A375 (cell line): ENCODE data around the gene SPRYD3. TPM values are rescaled to one million over a fixed set of nuclear protein-coding genes. Genes with fewer than 3 reads are reported as not detected.

Experiments used
- small RNA-seq: library from RNA; depleted of rRNA; stranded (forward); fragments of <200 nt; gene quantifications from one replicate; pipeline ENCODE3, GENCODE V24; 2014
- total RNA-seq: library from RNA; depleted of rRNA; stranded (reverse); fragments of >200 nt; shearing (Covaris generic); gene quantifications from 2 replicates; pipeline ENCODE4 v1.2.3, GENCODE V29; 2014; rRNA removed

SPRYD3 gene, protein sequence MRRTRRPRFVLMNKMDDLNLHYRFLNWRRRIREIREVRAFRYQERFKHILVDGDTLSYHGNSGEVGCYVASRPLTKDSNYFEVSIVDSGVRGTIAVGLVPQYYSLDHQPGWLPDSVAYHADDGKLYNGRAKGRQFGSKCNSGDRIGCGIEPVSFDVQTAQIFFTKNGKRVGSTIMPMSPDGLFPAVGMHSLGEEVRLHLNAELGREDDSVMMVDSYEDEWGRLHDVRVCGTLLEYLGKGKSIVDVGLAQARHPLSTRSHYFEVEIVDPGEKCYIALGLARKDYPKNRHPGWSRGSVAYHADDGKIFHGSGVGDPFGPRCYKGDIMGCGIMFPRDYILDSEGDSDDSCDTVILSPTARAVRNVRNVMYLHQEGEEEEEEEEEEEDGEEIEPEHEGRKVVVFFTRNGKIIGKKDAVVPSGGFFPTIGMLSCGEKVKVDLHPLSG
- total RNA-seq, result 16.9 and 17.5 TPM in 2 replicates

DNA sequence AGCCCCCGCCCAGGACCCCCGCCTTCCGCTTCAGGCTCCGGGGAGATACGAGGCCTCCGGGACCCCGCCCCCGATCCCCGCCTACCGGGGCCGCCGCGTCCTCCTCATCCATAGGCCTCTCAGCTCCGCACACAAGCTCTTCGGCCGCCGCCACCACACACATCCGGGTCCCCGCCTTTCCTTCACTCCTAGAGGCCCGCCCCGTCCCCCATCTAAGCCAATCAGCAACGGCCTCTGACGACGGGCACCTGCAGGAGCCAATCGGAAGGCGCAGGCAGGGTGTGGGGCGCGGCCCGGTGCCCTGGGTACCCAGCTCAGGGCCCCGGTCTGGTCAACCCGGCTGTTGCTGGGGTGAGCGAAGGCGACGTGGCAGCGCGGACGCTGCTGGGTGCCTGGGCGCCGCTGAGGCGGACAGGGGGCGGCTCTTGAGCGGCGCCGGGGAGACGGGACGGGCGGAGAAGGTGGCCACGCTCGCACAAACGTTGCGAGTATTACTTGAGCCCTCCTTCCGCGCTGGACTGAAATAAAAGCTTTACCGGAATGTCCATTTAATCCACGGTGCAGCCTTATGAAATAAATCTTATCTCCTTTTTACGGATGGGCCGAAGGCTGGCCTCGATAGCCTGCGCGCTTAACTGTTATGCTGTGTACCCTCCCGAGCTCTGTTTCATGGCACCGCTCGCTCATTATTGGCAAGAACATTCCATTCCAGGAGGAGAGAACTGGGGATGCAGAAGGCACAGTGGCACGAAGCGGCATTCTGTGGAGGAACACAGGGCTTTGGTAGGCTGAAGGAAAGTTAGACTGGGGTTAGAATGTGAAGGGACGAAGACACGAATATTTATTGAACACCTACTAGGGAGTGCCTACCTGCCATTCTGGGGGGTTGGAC lies at the start of gene SPRYD3:
SPRYD3 (minus strand) TSS at position 165 of the 892 bp plus-strand sequence; CDS start at position 108, 57 bp downstream.

DNA sequence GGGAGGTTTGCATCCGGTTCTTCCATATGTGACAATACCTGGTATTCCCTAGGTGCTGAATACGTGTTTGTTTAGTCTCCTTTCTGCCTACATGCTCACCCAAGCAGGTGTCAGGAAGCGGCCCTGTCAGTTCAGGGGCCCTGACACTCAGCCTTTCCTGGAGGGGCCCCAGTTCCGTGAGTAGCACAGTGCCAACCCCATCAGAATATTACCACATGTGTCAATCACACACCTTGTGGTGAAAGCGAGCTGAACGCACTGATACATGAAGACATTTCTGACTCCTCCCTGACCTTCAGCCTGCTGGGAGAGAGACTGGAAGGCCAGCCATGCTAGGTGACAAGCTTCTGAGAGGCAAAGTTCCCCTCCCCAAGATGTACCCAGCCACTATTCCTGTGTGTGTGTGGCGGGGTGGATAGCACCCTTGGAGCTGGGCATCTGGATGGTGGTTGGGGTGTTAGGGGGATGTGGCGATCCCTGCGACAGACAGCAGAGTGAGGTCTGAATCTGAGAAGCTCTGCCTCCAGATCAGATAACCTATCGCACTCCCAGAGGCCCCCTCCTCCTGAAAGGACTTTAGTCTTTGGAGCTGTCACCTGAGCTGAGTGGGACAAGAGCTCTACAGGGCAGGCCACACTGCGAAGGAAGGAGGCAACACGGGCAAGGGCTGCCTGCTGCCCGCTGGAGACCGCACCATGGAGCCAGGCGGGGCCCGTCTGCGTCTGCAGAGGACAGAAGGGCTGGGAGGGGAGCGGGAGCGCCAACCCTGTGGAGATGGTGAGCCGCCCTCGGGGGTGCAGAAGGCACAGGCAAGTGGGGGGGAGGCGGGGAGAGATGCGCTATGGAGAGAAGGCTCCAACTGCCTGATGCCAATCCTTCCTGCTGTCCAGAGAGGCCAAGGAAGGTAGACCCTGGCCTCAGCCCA lies 24.0 kb upstream of the SPRYD3 start, which contains the start of gene SOAT2:
SOAT2 (plus strand) TSS at position 604 of the 925 bp plus-strand sequence; CDS start at position 696, 92 bp downstream.

DNA sequence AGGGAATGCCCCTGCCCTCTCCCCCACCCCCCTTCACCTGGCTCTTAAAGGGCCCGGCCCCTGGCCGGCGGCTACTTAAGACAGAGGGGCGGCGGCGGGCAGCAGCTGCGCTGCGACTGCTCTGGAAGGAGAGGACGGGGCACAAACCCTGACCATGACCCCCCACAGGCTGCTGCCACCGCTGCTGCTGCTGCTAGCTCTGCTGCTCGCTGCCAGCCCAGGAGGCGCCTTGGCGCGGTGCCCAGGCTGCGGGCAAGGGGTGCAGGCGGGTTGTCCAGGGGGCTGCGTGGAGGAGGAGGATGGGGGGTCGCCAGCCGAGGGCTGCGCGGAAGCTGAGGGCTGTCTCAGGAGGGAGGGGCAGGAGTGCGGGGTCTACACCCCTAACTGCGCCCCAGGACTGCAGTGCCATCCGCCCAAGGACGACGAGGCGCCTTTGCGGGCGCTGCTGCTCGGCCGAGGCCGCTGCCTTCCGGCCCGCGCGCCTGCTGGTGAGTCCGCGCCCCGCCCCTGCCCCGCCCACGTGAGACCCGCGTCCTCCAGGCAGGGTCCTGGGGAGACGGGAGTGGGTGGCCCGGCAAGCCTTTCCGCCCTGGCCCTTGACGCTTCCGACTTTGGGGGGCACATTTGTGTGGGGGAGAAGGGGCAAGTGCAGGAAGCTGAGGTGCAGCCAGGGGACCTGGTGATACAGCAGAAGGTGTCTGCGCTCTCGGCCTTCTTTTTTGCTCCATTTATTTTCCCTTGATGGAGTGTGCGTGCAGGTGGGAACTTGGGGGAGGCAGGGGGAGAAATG lies 18.6 kb upstream of the SPRYD3 start, which contains the start of gene IGFBP6:
IGFBP6 (plus strand) TSS at position 104 of the 790 bp plus-strand sequence; CDS start at position 155, 51 bp downstream.

DNA sequence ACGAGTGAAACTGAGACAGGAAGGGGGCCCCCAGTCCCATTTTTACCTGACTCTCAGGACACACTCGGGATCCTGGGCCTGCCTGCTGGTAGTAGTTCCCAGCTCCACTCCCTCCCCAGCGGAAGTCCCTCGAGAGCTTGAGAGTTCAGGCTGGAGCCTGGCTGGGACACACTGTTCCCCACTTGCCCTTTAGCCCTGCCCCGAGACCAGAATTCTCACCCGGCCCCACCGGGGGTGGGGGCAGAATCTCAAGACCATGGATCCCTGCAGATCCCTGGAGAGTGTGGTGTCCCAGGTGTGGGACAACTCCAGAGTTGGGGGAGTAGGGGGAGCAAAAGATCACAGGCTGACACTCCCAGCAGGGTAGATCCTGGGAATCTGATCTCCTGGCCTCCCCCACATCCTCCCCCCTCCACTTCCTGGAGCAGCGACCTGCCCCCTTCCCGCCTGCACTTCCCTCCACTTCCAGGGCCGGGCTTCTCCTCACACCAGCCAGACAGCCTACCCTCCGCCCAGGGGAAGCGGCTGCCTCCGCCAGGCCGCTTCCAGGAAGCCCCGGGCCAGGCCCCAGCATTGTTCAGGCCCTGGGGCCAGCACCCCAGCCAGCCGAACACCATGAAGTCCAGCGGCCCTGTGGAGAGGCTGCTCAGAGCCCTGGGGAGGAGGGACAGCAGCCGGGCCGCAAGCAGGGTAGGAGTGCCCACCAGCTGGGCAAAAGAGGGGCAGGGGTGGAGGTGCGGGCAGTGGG lies 29.4 kb downstream of the SPRYD3 start, which contains the start of gene TNS2:
TNS2 (plus strand) TSS at position 495 of the 748 bp plus-strand sequence; CDS start at position 616, 121 bp downstream.

Small RNA genes within 50 kb of the gene (small RNA-seq; reads per million reads assigned to genes)
- not detected for gene MIR6757

Other genes starting within 250 kb of the SPRYD3 start
- gene KRT79, start 245.1 kb downstream of the SPRYD3 start, total RNA-seq, result 0.34 and 0.41 TPM in 2 replicates
- gene KRT78, start 230.4 kb downstream of the SPRYD3 start, total RNA-seq, result not detected in 2 replicates
- gene KRT8, start 174.3 kb downstream of the SPRYD3 start, total RNA-seq, result 32.2 and 33.6 TPM in 2 replicates
- 625 and 633 TPM in 2 replicates for gene KRT18, start 130.3 kb downstream of the SPRYD3 start, total RNA-seq
- 878 and 984 TPM in 2 replicates for gene EIF4B, start 72.9 kb downstream of the SPRYD3 start, total RNA-seq
- gene TNS2, start 29.3 kb downstream of the SPRYD3 start, total RNA-seq, result 31.3 and 35.0 TPM in 2 replicates
- gene IGFBP6, start 18.3 kb upstream of the SPRYD3 start, total RNA-seq, result 321 and 347 TPM in 2 replicates
- 0.13 TPM in 1 of 2 replicates, not detected in the other for gene SOAT2, start 24.1 kb upstream of the SPRYD3 start, total RNA-seq
- gene ZNF740, start 101.3 kb upstream of the SPRYD3 start, total RNA-seq, result 23.5 and 26.3 TPM in 2 replicates
- 18.5 and 19.8 TPM in 2 replicates for gene CSAD, start 101.5 kb upstream of the SPRYD3 start, total RNA-seq
- gene ITGB7, start 127.9 kb upstream of the SPRYD3 start, total RNA-seq, result 2.2 and 5.1 TPM in 2 replicates
- gene RARG, start 152.8 kb upstream of the SPRYD3 start, total RNA-seq, result 31.3 and 36.8 TPM in 2 replicates
- gene ESPL1, start 188.9 kb upstream of the SPRYD3 start, total RNA-seq, result 26.7 and 33.5 TPM in 2 replicates
- 589 and 598 TPM in 2 replicates for gene PFDN5, start 216.2 kb upstream of the SPRYD3 start, total RNA-seq
- 120 and 144 TPM in 2 replicates for gene MYG1, start 220.3 kb upstream of the SPRYD3 start, total RNA-seq
- 84.0 and 85.4 TPM in 2 replicates for gene AAAS, start 242.2 kb upstream of the SPRYD3 start, total RNA-seq